ENCODE measurements around the gene TRAPPC4. TPM values are rescaled to one million over a fixed set of nuclear protein-coding genes. Genes with fewer than 3 reads are reported as not detected.

TRAPPC4 gene

GRCh38 chr11:119065369-119065768 lies 46.8 kb downstream of the TRAPPC4 start:
- no peak overlapping the region for H2BK5ac ChIP-seq (ENCODE audit: low read length)

GRCh38 chr11:119067371-119068222 lies 49.0 kb downstream of the TRAPPC4 start, which contains the start of gene VPS11:
TSS of gene VPS11 (plus strand) at chr11:119067818. CDS start at chr11:119067824, 6 bp downstream.
- peaks cover 4% of the 10 kb centered on the region for H3K79me2 ChIP-seq (ENCODE audit: control insufficient read depth, insufficient read depth, low read length)
- WGBS (ENCODE audit: extremely low coverage, insufficient coverage, low lambda C conversion rate), result no CpG with 5 or more reads among the region's 49 CpGs
- H2BK120ac ChIP-seq (ENCODE audit: low read depth, low read length), result no peak within 1 kb of the TSS

More at GRCh38 chr11:119065369-119065768, 46.8 kb downstream of the TRAPPC4 start:
- no peak overlapping the region for H3K18ac ChIP-seq (ENCODE audit: low read length)
- peaks cover 4% of the 10 kb centered on the region for H3K79me2 ChIP-seq (ENCODE audit: control insufficient read depth, insufficient read depth, low read length)
- H3K27ac ChIP-seq (ENCODE audit: low read depth, low read length), result no peak overlapping the region
- no peak overlapping the region for H2BK120ac ChIP-seq (ENCODE audit: low read depth, low read length)
- H4K5ac ChIP-seq (ENCODE audit: low read length), result no peak overlapping the region
- no peak overlapping the region for H3K4me2 ChIP-seq (ENCODE audit: low read length)
- no peak overlapping the region for H2AK5ac ChIP-seq (ENCODE audit: low read length)
- H3K4me3 ChIP-seq (ENCODE audit: low read length), result no peak overlapping the region
- H3K4ac ChIP-seq (ENCODE audit: low read depth, low read length), result no peak overlapping the region
- H2BK15ac ChIP-seq (replicated peaks; ENCODE audit: low read depth), result no peak overlapping the region
- H3K56ac ChIP-seq (ENCODE audit: low read length), result no peak overlapping the region
- no peak overlapping the region for H3K9ac ChIP-seq (ENCODE audit: low read length)
- no peaks in the 10 kb centered on the region for H3K4me1 ChIP-seq (ENCODE audit: control insufficient read depth, low read depth, low read length)
- peak; percentile 68 for DNase-seq
- no peak overlapping the region for H3K23ac ChIP-seq (ENCODE audit: low read length)
- H3K79me1 ChIP-seq (ENCODE audit: low read length), result peaks cover 4% of the 10 kb centered on the region
- WGBS (ENCODE audit: extremely low coverage, insufficient coverage, low lambda C conversion rate), result no CpG with 5 or more reads among the region's 4 CpGs
- no peaks in the 10 kb centered on the region for H3K27me3 ChIP-seq (ENCODE audit: insufficient read depth, low read length, poor library complexity)
- no peak overlapping the region for H4K8ac ChIP-seq (ENCODE audit: low read depth, low read length)
- no peaks in the 10 kb centered on the region for H3K36me3 ChIP-seq (ENCODE audit: control insufficient read depth, insufficient read depth, low read length)

More at GRCh38 chr11:119067371-119068222, 49.0 kb downstream of the TRAPPC4 start, which contains the start of gene VPS11:
- Histone ChIP-seq H3K36me3 (ENCODE audit: control insufficient read depth, insufficient read depth, low read length) (peaks cover 2% of the 10 kb centered on the region), H3K27ac (ENCODE audit: low read depth, low read length) (no peak within 1 kb of the TSS), H2BK15ac (replicated peaks; ENCODE audit: low read depth) (no peak within 1 kb of the TSS), H3K9ac (ENCODE audit: low read length) (peak within 1 kb of the TSS; percentile 82), H2AK5ac (ENCODE audit: low read length) (no peak within 1 kb of the TSS), H3K23ac (ENCODE audit: low read length) (no peak within 1 kb of the TSS), H3K18ac (ENCODE audit: low read length) (no peak within 1 kb of the TSS), H3K56ac (ENCODE audit: low read length) (peak within 1 kb of the TSS; percentile 88), H4K8ac (ENCODE audit: low read depth, low read length) (peak within 1 kb of the TSS; percentile 100), H3K27me3 (ENCODE audit: insufficient read depth, low read length, poor library complexity) (no peaks in the 10 kb centered on the region), H3K4me2 (ENCODE audit: low read length) (peak within 1 kb of the TSS; percentile 86), H3K4me1 (ENCODE audit: control insufficient read depth, low read depth, low read length) (no peaks in the 10 kb centered on the region), H4K5ac (ENCODE audit: low read length) (peak within 1 kb of the TSS; percentile 81), H3K4me3 (ENCODE audit: low read length) (peak within 1 kb of the TSS; percentile 78), H3K79me1 (ENCODE audit: low read length) (peaks cover 4% of the 10 kb centered on the region), H2BK5ac (ENCODE audit: low read length) (no peak within 1 kb of the TSS), H3K4ac (ENCODE audit: low read depth, low read length) (peak within 1 kb of the TSS; percentile 11)
- DNase-seq, result peak; percentile 97

Small RNA genes within 50 kb of the gene (small RNA-seq; reads per million reads assigned to genes)
- not detected for gene AP003392.2 (ENCODE audit: insufficient read depth)
- not detected for gene RF00017 (ENCODE audit: insufficient read depth)
- gene RF00019 (ENCODE audit: insufficient read depth), result not detected

Data from mesendoderm (in vitro differentiated cells).